GM23338 (cell line): ENCODE data around the gene PKD1. TPM values are rescaled to one million over a fixed set of nuclear protein-coding genes. Genes with fewer than 3 reads are reported as not detected.

Experiments
- ATAC-seq: fragments of 200-7000 bp; cut with Tn5 transposase; 3 replicates; pipeline ENCODE4 v1.9.1; 2020
- DNase-seq: peaks from one replicate; pipeline ENCODE4 v3.0.0-alpha.2; 2015; ENCODE audit warnings: low spot score
- H2AFZ ChIP-seq: fragments of 200-600 bp; sonication (generic); 2 replicates; pipeline ENCODE4 v1.8.0; 2016; ENCODE audit warnings: antibody characterized with exemption, mild to moderate bottlenecking, moderate library complexity
- H3F3A ChIP-seq: fragments of 200-600 bp; sonication (generic); replicated peaks from 2 replicates; pipeline ENCODE4 v1.8.0; 2017; ENCODE audit warnings: antibody characterized with exemption, mixed run types, low read depth
- H3K27ac ChIP-seq: fragments of 200-600 bp; sonication (generic); 2 replicates; pipeline ENCODE4 v1.6.1; 2016; ENCODE audit warnings: low read depth
- H3K27me3 ChIP-seq: fragments of 200-600 bp; sonication (generic); 2 replicates; pipeline ENCODE4 v1.8.0; 2016; ENCODE audit warnings: mild to moderate bottlenecking, mixed run types, moderate library complexity; ENCODE audit not compliant: insufficient read depth
- H3K36me3 ChIP-seq: fragments of 200-600 bp; sonication (generic); 2 replicates; pipeline ENCODE4 v1.8.0; 2016; ENCODE audit warnings: mild to moderate bottlenecking; ENCODE audit not compliant: insufficient read depth
- H3K4me1 ChIP-seq: fragments of 200-600 bp; sonication (generic); 2 replicates; pipeline ENCODE4 v1.8.0; 2016; ENCODE audit warnings: mild to moderate bottlenecking, moderate library complexity; ENCODE audit not compliant: insufficient read depth
- H3K4me2 ChIP-seq: fragments of 200-600 bp; sonication (generic); 2 replicates; pipeline ENCODE4 v1.7.1; 2017; ENCODE audit warnings: mixed run types
- H3K4me3 ChIP-seq: fragments of 200-600 bp; sonication (generic); 2 replicates; pipeline ENCODE4 v1.6.1; 2016; ENCODE audit warnings: mixed run types
- H3K79me2 ChIP-seq: fragments of 200-600 bp; sonication (generic); replicated peaks from 2 replicates; pipeline ENCODE4 v1.8.0; 2017; ENCODE audit warnings: mild to moderate bottlenecking; ENCODE audit not compliant: insufficient read depth
- H3K9me2 ChIP-seq: fragments of 200-600 bp; sonication (generic); 2 replicates; pipeline ENCODE4 v1.8.0; 2017; ENCODE audit not compliant: insufficient read depth
- H4K20me1 ChIP-seq: fragments of 200-600 bp; sonication (generic); replicated peaks from 2 replicates; pipeline ENCODE4 v1.8.0; 2017; ENCODE audit warnings: mild to moderate bottlenecking; ENCODE audit not compliant: insufficient read depth
- H3K27ac Mint-ChIP-seq: 2 replicates; pipeline ENCODE4 v1.8.0; 2020; ENCODE audit warnings: inconsistent platforms, mild to moderate bottlenecking, moderate library complexity, mixed read lengths
- H3K27me3 Mint-ChIP-seq: 3 replicates; pipeline ENCODE4 v1.8.0; 2022; ENCODE audit warnings: low read depth, mild to moderate bottlenecking, moderate library complexity, mixed read lengths, inconsistent platforms; ENCODE audit not compliant: insufficient read depth, poor library complexity
- H3K36me3 Mint-ChIP-seq: 3 replicates; pipeline ENCODE4 v1.8.0; 2021; ENCODE audit warnings: low read depth, mild to moderate bottlenecking, inconsistent platforms, moderate library complexity, mixed read lengths
- H3K4me1 Mint-ChIP-seq: 3 replicates; pipeline ENCODE4 v1.8.0; 2020; ENCODE audit warnings: mild to moderate bottlenecking, inconsistent platforms, mixed read lengths
- H3K4me3 Mint-ChIP-seq: 3 replicates; pipeline ENCODE4 v1.8.0; 2021; ENCODE audit warnings: moderate library complexity, mild to moderate bottlenecking, inconsistent platforms, mixed read lengths
- H3K9me3 Mint-ChIP-seq: 3 replicates; pipeline ENCODE4 v1.8.0; 2020; ENCODE audit warnings: moderate library complexity, mild to moderate bottlenecking, inconsistent platforms, mixed read lengths
- CREB1 ChIP-seq: fragments of 250-450 bp; sonication (Bioruptor Pico); IDR thresholded peaks from 2 replicates; pipeline ENCODE4 v1.5.0; 2020; ENCODE audit warnings: low read depth, mild to moderate bottlenecking, moderate library complexity
- EZH2 ChIP-seq: fragments of 200-600 bp; sonication (generic); IDR thresholded peaks from one replicate; pipeline ENCODE4 v1.8.0; 2017; ENCODE audit warnings: antibody characterized with exemption, mild to moderate bottlenecking, low read depth; ENCODE audit not compliant: unreplicated experiment
- EZH2phosphoT487 ChIP-seq: fragments of 200-600 bp; sonication (generic); IDR thresholded peaks from one replicate; pipeline ENCODE4 v1.8.1; 2018; ENCODE audit warnings: antibody characterized with exemption; ENCODE audit not compliant: unreplicated experiment
- JUNB ChIP-seq: IDR thresholded peaks from one replicate; pipeline ENCODE4 v1.6.1; 2016; ENCODE audit warnings: antibody characterized with exemption; ENCODE audit not compliant: unreplicated experiment
- STAT1 ChIP-seq: IDR thresholded peaks from one replicate; pipeline ENCODE4 v1.6.1; 2016; ENCODE audit warnings: antibody characterized with exemption; ENCODE audit not compliant: unreplicated experiment
- ZNF114 ChIP-seq: fragments of 250-450 bp; sonication (Bioruptor Pico); IDR thresholded peaks from 2 replicates; pipeline ENCODE4 v1.5.0; 2020; ENCODE audit warnings: mild to moderate bottlenecking, moderate library complexity
- ZNF331 ChIP-seq: fragments of 250-450 bp; sonication (Bioruptor Pico); IDR thresholded peaks from 2 replicates; pipeline ENCODE4 v1.5.0; 2020; ENCODE audit warnings: low read depth, mild to moderate bottlenecking, moderate library complexity
- polyA plus RNA-seq: library from polyadenylated mRNA; unstranded; fragments of >200 nt; fragmentation: Nextera tagmentation; extraction: Ambion mirVana; gene quantifications from 2 replicates; pipeline ENCODE4 v1.2.1, GENCODE V29; 2016
- total RNA-seq: library from RNA; depleted of rRNA; stranded (reverse); fragments of >200 nt; shearing (Covaris generic); gene quantifications from 2 replicates; pipeline ENCODE4 v1.2.3, GENCODE V29; 2014
- TF ChIP-seq, protein P1 (sequence below): IDR thresholded peaks from 2 replicates; pipeline ENCODE4 v1.6.1; 2016; ENCODE audit warnings: antibody characterized with exemption
- TF ChIP-seq, protein P2 (sequence below), 2 experiments: fragments of 200-600 bp in 1 of 2; sonication (generic) in 1 of 2; conservative IDR thresholded peaks; 2 replicates each; pipeline versions ENCODE4 v1.5.1 to v1.6.1; 2016 to 2017; ENCODE audit warnings: antibody characterized with exemption in 2 of 2, low read depth in 2 of 2, mild to moderate bottlenecking in 2 of 2, moderate library complexity in 1 of 2
- TF ChIP-seq, protein P3 (sequence below): fragments of 250-450 bp; sonication (Bioruptor Pico); IDR thresholded peaks from 2 replicates; pipeline ENCODE4 v1.5.0; 2020; ENCODE audit warnings: mild to moderate bottlenecking, moderate library complexity

Gene PKD1
- total and polyA plus RNA-seq, 2 experiments from 2014 or later, result 21.1 to 107 TPM

DNA sequence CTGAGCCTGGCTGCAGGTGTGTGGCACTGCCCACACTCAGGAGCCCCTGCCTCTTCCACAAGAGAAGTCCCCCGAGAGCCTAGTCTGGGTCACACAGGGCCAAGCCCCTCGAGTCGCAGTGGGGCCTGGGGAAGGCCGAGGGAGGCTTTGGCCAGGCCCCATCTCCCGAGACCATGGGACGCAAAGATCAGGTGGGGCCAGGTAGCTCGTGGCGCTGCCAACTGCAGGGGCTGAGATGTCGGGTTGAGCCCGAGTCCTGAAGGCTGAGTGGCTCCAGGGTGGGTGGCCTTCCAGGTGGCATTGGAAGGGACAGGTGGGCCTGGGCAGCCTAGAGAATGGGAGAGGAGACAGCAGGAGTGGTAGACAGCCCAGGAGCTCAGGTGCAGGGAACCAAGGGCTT is 26.2 kb upstream of the PKD1 start:
- peaks cover 3% of the 10 kb centered on the region for H4K20me1 ChIP-seq
- peaks cover 15% of the 10 kb centered on the region; the same call in 1 of the 2 replicates for H3K4me1 ChIP-seq
- H3K27me3 Mint-ChIP-seq, result peaks cover 18% of the 10 kb centered on the region
- H3K4me1 Mint-ChIP-seq, result peaks cover 20% of the 10 kb centered on the region
- H2AFZ ChIP-seq, result no peak overlapping the region
- H3K36me3 ChIP-seq, result peaks cover 4% of the 10 kb centered on the region; the same call in 1 of the 2 replicates
- no peaks in the 10 kb centered on the region for H3K27me3 ChIP-seq
- no peaks in the 10 kb centered on the region; the same call in 2 of the 3 replicates for H3K9me3 Mint-ChIP-seq
- H3F3A ChIP-seq, result peaks cover 10% of the 10 kb centered on the region; the same call in 1 of the 2 replicates
- ATAC-seq (no peak), DNase-seq (no peak)
- peaks cover 61% of the 10 kb centered on the region for H3K79me2 ChIP-seq
- peak overlapping the region; percentile 56 for H3K27ac Mint-ChIP-seq
- 0 out of 2 replicates have a peak overlapping the region, but pooled peaks have one; percentile 69 for H3K27ac ChIP-seq
- H3K9me2 ChIP-seq, result no peaks in the 10 kb centered on the region
- H3K4me2 ChIP-seq, result no peak overlapping the region
- H3K4me3 Mint-ChIP-seq, result no peak overlapping the region
- peaks cover 32% of the 10 kb centered on the region for H3K36me3 Mint-ChIP-seq
- no peak overlapping the region for H3K4me3 ChIP-seq
- no peak for TF ChIP-seq JUNB
- TF ChIP-seq, protein P1, sequence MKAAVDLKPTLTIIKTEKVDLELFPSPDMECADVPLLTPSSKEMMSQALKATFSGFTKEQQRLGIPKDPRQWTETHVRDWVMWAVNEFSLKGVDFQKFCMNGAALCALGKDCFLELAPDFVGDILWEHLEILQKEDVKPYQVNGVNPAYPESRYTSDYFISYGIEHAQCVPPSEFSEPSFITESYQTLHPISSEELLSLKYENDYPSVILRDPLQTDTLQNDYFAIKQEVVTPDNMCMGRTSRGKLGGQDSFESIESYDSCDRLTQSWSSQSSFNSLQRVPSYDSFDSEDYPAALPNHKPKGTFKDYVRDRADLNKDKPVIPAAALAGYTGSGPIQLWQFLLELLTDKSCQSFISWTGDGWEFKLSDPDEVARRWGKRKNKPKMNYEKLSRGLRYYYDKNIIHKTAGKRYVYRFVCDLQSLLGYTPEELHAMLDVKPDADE, result no peak
- TF ChIP-seq, protein P2, sequence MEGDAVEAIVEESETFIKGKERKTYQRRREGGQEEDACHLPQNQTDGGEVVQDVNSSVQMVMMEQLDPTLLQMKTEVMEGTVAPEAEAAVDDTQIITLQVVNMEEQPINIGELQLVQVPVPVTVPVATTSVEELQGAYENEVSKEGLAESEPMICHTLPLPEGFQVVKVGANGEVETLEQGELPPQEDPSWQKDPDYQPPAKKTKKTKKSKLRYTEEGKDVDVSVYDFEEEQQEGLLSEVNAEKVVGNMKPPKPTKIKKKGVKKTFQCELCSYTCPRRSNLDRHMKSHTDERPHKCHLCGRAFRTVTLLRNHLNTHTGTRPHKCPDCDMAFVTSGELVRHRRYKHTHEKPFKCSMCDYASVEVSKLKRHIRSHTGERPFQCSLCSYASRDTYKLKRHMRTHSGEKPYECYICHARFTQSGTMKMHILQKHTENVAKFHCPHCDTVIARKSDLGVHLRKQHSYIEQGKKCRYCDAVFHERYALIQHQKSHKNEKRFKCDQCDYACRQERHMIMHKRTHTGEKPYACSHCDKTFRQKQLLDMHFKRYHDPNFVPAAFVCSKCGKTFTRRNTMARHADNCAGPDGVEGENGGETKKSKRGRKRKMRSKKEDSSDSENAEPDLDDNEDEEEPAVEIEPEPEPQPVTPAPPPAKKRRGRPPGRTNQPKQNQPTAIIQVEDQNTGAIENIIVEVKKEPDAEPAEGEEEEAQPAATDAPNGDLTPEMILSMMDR (conservative IDR thresholded peaks at IDR 0.05; ENCODE audit: low read depth in 2 of 2), result no peak
- TF ChIP-seq CREB1 (CRISPR knock-in tag), result no peak
- no peak for TF ChIP-seq EZH2
- TF ChIP-seq ZNF114 (CRISPR knock-in tag), result no peak

DNA sequence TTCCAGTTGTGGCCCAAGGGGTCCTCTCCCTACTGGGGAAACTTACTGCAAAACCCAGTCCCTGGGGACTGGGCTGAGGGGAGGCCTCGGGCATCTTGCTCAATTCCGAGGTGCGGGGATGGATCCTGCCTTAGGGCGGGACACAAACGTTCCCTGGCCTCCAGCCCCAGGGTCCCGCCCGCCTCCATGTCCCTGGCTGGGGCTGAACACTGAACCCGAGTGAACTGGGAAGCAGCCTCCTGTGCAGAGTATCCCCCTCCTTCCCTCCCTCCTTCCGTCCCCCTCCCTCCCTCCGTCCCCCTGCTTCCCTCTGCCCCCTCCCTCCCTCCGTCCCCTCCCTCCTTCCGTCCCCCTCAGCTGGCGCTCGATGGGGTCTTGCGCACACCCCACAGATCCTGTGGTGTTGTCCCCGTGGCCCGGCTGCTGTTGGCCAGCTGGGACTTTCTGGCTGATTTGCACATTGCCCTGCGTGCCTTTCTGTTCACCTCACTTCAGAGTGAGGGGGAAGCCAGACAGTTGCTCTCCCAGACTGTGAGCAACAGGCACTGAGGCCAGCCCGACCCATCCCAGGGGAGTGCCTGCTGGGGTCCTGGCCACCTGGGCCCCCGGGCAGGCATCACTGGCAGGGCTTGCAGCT is 25.3 kb upstream of the PKD1 start:
- ATAC-seq (peak; percentile 10; the same call in 2 of the 3 replicates), DNase-seq (no peak)
- H3K36me3 Mint-ChIP-seq, result peaks cover 24% of the 10 kb centered on the region
- peaks cover 2% of the 10 kb centered on the region; the same call in 1 of the 2 replicates for H3K36me3 ChIP-seq
- peaks cover 13% of the 10 kb centered on the region; the same call in 1 of the 2 replicates for H3F3A ChIP-seq
- peaks cover 70% of the 10 kb centered on the region for H3K79me2 ChIP-seq
- H3K9me3 Mint-ChIP-seq, result no peaks in the 10 kb centered on the region; the same call in 1 of the 3 replicates
- H3K27me3 ChIP-seq, result no peaks in the 10 kb centered on the region
- H3K4me1 Mint-ChIP-seq, result peaks cover 28% of the 10 kb centered on the region
- peaks cover 15% of the 10 kb centered on the region; the same call in 1 of the 2 replicates for H3K4me1 ChIP-seq
- H3K4me3 ChIP-seq, result no peak overlapping the region
- H4K20me1 ChIP-seq, result peaks cover 5% of the 10 kb centered on the region
- no peak overlapping the region for H2AFZ ChIP-seq
- H3K4me2 ChIP-seq, result no peak overlapping the region
- no peaks in the 10 kb centered on the region for H3K9me2 ChIP-seq
- H3K4me3 Mint-ChIP-seq, result no peak overlapping the region
- no peak overlapping the region for H3K27ac Mint-ChIP-seq
- H3K27ac ChIP-seq, result no peak overlapping the region
- peaks cover 16% of the 10 kb centered on the region for H3K27me3 Mint-ChIP-seq
- TF ChIP-seq ZNF331 (CRISPR knock-in tag) (no peak), JUNB (no peak), STAT1 (no peak), ZNF114 (CRISPR knock-in tag) (no peak), CREB1 (CRISPR knock-in tag) (no peak), EZH2phosphoT487 (no peak)
- TF ChIP-seq, protein P3, sequence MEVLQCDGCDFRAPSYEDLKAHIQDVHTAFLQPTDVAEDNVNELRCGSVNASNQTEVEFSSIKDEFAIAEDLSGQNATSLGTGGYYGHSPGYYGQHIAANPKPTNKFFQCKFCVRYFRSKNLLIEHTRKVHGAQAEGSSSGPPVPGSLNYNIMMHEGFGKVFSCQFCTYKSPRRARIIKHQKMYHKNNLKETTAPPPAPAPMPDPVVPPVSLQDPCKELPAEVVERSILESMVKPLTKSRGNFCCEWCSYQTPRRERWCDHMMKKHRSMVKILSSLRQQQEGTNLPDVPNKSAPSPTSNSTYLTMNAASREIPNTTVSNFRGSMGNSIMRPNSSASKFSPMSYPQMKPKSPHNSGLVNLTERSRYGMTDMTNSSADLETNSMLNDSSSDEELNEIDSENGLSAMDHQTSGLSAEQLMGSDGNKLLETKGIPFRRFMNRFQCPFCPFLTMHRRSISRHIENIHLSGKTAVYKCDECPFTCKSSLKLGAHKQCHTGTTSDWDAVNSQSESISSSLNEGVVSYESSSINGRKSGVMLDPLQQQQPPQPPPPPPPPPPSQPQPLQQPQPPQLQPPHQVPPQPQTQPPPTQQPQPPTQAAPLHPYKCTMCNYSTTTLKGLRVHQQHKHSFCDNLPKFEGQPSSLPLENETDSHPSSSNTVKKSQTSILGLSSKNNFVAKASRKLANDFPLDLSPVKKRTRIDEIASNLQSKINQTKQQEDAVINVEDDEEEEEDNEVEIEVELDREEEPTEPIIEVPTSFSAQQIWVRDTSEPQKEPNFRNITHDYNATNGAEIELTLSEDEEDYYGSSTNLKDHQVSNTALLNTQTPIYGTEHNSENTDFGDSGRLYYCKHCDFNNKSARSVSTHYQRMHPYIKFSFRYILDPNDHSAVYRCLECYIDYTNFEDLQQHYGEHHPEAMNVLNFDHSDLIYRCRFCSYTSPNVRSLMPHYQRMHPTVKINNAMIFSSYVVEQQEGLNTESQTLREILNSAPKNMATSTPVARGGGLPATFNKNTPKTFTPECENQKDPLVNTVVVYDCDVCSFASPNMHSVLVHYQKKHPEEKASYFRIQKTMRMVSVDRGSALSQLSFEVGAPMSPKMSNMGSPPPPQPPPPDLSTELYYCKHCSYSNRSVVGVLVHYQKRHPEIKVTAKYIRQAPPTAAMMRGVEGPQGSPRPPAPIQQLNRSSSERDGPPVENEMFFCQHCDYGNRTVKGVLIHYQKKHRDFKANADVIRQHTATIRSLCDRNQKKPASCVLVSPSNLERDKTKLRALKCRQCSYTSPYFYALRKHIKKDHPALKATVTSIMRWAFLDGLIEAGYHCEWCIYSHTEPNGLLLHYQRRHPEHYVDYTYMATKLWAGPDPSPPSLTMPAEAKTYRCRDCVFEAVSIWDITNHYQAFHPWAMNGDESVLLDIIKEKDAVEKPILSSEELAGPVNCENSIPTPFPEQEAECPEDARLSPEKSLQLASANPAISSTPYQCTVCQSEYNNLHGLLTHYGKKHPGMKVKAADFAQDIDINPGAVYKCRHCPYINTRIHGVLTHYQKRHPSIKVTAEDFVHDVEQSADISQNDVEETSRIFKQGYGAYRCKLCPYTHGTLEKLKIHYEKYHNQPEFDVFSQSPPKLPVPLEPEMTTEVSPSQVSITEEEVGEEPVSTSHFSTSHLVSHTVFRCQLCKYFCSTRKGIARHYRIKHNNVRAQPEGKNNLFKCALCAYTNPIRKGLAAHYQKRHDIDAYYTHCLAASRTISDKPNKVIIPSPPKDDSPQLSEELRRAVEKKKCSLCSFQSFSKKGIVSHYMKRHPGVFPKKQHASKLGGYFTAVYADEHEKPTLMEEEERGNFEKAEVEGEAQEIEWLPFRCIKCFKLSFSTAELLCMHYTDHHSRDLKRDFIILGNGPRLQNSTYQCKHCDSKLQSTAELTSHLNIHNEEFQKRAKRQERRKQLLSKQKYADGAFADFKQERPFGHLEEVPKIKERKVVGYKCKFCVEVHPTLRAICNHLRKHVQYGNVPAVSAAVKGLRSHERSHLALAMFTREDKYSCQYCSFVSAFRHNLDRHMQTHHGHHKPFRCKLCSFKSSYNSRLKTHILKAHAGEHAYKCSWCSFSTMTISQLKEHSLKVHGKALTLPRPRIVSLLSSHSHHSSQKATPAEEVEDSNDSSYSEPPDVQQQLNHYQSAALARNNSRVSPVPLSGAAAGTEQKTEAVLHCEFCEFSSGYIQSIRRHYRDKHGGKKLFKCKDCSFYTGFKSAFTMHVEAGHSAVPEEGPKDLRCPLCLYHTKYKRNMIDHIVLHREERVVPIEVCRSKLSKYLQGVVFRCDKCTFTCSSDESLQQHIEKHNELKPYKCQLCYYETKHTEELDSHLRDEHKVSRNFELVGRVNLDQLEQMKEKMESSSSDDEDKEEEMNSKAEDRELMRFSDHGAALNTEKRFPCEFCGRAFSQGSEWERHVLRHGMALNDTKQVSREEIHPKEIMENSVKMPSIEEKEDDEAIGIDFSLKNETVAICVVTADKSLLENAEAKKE, result no peak
- TF ChIP-seq, protein P1, result no peak
